Articular chondrocyte of knee joint (primary cell): ENCODE measurements around the gene CCDC97. TPM values are rescaled to one million over a fixed set of nuclear protein-coding genes. Genes with fewer than 3 reads are reported as not detected.

Experiments used
- small RNA-seq: library from RNA; depleted of rRNA; stranded (forward); fragments of <200 nt; gene quantifications from one replicate; pipeline ENCODE3, GENCODE V24; 2012
- total RNA-seq: library from RNA; depleted of rRNA; stranded (reverse); fragments of >200 nt; gene quantifications from 2 replicates; pipeline ENCODE4 v1.2.3, GENCODE V29; 2012

The CCDC97 gene
- 10.8 and 13.7 TPM in 2 replicates for total RNA-seq

DNA sequence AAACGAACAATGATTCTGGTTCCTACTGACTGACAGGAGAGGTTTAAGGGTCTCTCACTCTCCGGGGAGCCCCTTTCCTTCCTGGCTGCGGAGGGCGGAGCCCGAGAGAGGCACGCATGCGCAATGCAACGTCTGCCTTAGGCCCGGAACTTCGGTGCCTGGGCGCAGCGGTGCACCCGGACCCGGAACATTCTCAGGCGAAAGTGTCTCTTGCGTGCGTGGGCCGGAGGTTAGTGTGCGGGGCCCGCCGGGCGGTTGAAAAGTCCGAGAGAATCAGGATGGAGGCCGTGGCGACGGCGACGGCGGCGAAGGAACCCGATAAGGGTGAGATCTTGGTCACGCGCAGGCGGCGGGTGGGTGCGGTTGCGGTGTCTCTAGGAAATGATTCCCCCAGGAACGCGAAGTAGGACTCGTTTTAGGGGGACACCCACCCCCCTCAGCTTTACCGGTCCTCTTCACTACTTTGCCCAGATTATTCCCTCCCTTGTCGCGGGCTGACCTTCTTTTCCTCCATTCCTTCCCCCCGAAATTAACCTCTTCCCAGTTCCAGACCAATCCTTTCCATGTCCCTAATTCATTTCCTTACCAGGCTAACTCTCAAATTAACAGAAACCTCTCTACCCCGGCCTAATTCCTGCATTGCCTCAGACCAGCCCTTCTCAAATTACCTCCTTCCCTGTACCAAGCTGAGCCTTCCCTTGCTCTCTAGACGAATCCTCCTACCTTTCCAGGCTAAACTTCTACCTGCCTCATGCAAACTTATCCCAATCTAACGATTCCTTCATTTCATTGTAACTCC, at the start of gene CCDC97:
Gene CCDC97 (plus strand): TSS at position 140 of the 799 bp plus-strand sequence. CDS start 139 bp downstream, at position 279.

DNA sequence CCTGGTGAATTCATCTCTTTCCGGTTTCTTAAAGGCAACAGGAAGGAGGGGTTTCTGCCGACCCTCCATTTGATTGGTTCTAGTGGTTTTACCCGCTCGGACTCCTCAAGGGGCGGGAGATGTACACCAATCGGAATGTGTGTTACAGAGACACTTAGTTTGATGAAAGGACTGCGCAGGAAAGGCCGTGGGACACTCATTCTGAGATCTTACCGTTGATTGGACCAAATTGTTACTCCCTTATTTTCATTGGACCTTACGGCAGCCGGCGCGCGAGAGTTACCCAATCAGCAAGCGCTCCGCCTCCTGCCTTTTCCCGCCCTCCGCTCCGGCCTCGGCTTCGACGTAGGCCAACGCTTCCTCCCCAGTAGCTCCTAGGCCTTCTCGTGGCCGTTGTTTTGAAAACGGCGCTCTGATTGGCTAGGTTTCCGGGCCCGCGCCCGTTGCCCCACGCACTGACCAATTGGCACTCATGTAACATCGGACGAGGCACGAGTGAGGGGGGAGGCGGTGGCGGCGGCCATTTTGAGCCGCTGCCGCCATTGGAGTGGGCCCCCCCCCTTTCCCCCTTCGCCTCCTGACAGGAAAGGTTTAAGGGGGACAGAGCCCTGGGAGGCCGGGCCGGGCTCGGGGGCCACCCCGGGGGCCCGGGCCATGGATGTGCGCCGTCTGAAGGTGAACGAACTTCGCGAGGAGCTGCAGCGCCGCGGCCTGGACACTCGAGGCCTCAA, 46.0 kb upstream of the CCDC97 start, which contains the start of gene HNRNPUL1:
Gene HNRNPUL1 (plus strand): TSS at position 523 of the 731 bp plus-strand sequence. CDS start 132 bp downstream, at position 655.

DNA sequence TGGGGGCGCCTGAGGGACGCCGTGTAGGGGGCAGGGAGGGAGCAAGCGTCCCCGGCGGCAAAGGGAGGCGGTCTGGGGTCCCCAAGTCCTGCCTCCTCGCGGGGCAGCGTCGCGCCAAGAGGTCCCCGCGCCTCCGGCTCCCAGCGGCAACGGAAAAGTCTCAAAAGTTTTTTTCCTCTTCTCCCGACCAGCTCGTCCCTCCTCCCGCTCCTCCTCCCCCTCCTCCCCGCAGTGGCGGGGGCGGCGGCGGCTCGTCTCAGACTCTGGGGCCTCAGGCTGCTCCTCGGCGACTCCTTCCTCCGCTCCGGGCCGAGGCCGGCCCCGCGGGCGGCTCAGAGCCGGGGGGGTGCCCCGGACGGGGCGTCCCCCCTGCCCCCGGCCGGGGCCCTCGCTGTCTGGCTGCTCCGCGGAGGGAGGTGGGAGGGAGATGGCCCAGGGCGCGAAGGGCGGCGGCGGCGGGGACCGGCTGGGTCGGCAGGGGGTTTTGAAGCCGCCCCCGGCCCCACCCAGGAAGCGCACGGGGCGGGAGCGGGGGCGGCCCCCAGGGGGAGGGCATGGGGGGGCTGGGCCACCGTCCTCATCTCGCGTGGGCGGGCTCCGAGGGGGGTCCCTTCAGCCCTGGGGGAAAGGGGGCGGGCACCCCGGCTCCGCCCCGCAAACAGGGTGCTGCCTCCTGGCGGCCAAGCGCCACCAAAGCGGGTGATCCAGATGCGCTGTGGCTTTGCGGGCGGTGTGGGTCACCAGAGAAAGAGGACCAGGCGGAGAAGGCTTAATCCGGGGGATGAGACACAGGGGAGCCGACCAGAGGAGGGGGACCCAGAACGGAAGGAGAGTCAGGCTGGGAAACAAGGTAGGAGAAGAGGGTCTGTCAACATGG, 43.7 kb downstream of the CCDC97 start, which contains the start of gene TGFB1:
Gene TGFB1 (minus strand): TSS at position 457 of the 877 bp plus-strand sequence. CDS start 878 bp downstream, outside the sequence.

DNA sequence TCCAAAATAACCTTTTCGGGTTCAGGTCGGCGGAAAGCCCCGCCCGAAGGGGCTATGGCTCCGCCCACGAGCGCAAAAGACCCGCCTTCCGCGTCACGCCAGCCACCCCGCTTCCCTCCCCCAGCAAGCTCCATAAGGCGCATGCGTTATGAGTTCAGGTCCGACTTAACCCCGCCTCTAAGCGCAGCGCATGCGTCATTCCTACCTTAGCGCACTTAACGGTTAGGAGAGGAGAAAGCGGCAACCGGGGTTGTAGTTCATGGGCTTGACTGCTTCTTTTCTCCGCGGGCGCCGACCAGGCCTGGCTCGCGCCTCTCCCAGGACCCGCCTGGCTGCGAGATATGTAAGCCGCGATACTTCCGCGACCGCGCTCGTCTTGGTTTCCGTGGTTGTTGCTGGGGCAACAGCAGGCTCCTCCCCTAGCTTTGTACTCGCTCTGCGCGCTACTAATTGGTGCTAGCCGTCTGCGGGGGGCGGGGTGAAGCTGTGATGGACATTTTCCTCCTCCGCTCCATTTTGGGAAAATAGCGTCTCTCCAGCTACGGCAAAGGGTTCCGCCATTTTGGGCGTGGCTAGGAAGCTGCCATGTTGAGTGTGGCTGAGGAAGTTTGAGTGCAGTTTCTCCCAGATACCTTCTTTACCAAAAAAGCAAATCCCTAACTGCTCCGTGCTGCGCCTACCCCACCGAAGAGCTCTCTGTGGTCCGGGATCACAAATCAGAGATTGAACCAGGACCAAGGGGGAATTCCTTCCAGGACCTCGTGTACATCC, 54.0 kb downstream of the CCDC97 start, which contains the start of gene B9D2:
Gene B9D2 (minus strand): TSS at position 397 of the 771 bp plus-strand sequence. CDS start 630 bp downstream, outside the sequence.

Small RNAs within 50 kb of the gene (small RNA-seq; reads per million reads assigned to genes)
- gene RN7SL34P: not detected

Other genes with a start within 250 kb of the CCDC97 start
- gene CYP2A13, start 221.7 kb upstream of the CCDC97 start, total RNA-seq: not detected in 2 replicates
- not detected in 2 replicates for gene CYP2F1, start 195.7 kb upstream of the CCDC97 start, total RNA-seq
- 0.11 TPM in 1 of 2 replicates, not detected in the other for gene CYP2S1, start 117.0 kb upstream of the CCDC97 start, total RNA-seq
- 351 and 401 TPM in 2 replicates for gene AXL, start 90.9 kb upstream of the CCDC97 start, total RNA-seq
- 102 and 122 TPM in 2 replicates for gene HNRNPUL1, start 45.8 kb upstream of the CCDC97 start, total RNA-seq
- gene TGFB1, start 43.8 kb downstream of the CCDC97 start, total RNA-seq: 13.7 and 13.8 TPM in 2 replicates
- gene B9D2, start 54.0 kb downstream of the CCDC97 start, total RNA-seq: 4.6 and 6.6 TPM in 2 replicates
- gene TMEM91, start 66.4 kb downstream of the CCDC97 start, total RNA-seq: 8.8 and 9.5 TPM in 2 replicates
- 6.5 and 7.7 TPM in 2 replicates for gene EXOSC5, start 87.2 kb downstream of the CCDC97 start, total RNA-seq
- gene BCKDHA, start 87.6 kb downstream of the CCDC97 start, total RNA-seq: 16.3 and 20.6 TPM in 2 replicates
- 1.6 and 1.8 TPM in 2 replicates for gene B3GNT8, start 117.2 kb downstream of the CCDC97 start, total RNA-seq
- gene DMAC2, start 129.7 kb downstream of the CCDC97 start, total RNA-seq: 28.6 and 29.4 TPM in 2 replicates
- gene ERICH4, start 133.0 kb downstream of the CCDC97 start, total RNA-seq: not detected in 2 replicates